GM21717 (cell line): ENCODE results near the gene PRIM2.
"Not testable (repeated sequence)": the region's sequence is repeated elsewhere in the genome, so short reads cannot be mapped to it uniquely, and the experiment has no call there.

ENCODE experiments used
- ATAC-seq: cut with Tn5 transposase; IDR thresholded peaks from one replicate; pipeline ENCODE4 v1.9.1; 2021; ENCODE audit warnings: mild to moderate bottlenecking, moderate library complexity; ENCODE audit not compliant: unreplicated experiment

PRIM2 gene, protein sequence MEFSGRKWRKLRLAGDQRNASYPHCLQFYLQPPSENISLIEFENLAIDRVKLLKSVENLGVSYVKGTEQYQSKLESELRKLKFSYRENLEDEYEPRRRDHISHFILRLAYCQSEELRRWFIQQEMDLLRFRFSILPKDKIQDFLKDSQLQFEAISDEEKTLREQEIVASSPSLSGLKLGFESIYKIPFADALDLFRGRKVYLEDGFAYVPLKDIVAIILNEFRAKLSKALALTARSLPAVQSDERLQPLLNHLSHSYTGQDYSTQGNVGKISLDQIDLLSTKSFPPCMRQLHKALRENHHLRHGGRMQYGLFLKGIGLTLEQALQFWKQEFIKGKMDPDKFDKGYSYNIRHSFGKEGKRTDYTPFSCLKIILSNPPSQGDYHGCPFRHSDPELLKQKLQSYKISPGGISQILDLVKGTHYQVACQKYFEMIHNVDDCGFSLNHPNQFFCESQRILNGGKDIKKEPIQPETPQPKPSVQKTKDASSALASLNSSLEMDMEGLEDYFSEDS

GRCh38 chr6:57317060-57317943, at the start of gene PRIM2:
Gene PRIM2 (plus strand): TSS chr6:57317630. CDS start chr6:57318446, 816 bp downstream.
- peak; percentile 92 for ATAC-seq

GRCh38 chr6:57268294-57268640, 49.2 kb upstream of the PRIM2 start:
- no peak for ATAC-seq

GRCh38 chr6:57274113-57274824, 43.2 kb upstream of the PRIM2 start:
- ATAC-seq: not testable (repeated sequence)

DNA sequence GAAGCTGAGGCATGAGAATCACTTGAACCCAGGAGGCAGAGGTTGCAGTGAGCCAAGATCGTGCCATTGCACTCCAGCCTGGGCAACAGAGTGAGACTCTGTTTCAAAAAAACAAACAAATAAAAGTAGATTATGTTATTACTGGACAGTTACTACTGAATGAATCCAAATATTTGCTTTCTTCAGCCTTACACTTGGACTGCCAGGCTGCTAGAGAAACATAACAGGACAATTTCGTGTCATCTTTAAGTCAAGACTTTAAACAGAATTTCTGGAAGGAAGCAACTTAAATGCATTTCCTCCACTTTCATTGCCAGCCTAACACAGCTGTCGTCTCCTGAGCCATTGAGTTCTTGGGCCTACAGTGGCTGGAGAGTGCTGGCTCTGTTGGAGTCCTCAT, 42.0 kb upstream of the PRIM2 start:
- no peak for ATAC-seq

DNA sequence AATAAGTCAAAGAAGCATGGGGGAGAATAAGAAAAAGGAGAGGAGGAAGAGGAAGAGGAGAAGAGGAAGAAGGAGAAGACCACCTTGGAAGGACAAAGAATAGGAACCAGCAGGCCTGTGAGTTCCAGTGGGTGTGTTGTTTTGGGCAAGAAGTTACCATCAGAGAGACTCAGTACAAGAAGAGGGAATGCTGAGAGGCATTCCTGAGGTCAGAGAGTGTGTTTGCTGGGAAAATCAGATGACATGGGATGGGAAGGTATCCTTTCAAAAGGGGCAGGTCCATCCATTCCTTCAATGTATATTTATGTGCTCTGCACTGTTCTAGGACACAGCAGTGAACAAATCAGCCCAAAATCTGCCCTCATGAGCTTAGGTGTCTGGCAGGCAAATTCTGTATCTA, 40.5 kb upstream of the PRIM2 start:
- ATAC-seq: no peak

DNA sequence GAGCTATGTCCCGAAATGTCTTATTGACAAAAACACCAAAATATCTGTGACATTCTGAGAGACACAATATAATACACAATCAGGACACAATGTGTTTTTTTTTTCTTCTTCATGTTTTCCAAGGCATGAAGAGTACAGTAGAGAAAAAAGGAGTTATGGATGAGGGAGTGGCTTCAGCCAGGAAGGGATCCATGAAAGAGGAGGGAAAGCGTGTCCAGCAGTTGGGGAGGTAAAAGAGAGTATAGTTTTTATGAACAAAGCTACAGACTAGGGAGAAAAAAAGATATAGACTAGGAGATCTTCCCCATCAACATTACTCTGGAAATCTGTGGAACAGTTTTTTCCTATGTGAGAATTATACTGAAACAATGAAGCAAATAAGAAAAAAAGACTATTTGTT, 38.9 kb upstream of the PRIM2 start:
- ATAC-seq: no peak

DNA sequence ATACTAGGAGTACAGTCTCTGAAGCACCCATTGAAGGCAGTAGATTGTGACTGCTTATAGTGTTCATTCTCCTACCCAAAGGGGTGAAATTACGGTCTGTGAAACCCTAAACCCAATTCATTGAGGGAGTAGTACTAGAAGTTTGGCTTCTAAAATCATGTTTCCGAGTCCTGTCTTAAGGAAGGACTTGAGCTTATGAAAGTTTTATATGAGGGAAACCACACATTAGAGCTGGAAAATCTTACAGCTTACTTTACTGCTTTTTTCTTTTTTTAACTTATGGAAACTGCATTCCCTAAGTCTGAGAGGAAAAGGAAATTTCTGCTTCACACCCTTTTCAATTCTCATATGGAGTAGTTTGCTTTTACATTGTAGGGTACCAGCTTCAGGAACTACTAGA, 38.4 kb upstream of the PRIM2 start:
- ATAC-seq: no peak

GRCh38 chr6:57283106-57283505, 34.3 kb upstream of the PRIM2 start:
- no peak for ATAC-seq

DNA sequence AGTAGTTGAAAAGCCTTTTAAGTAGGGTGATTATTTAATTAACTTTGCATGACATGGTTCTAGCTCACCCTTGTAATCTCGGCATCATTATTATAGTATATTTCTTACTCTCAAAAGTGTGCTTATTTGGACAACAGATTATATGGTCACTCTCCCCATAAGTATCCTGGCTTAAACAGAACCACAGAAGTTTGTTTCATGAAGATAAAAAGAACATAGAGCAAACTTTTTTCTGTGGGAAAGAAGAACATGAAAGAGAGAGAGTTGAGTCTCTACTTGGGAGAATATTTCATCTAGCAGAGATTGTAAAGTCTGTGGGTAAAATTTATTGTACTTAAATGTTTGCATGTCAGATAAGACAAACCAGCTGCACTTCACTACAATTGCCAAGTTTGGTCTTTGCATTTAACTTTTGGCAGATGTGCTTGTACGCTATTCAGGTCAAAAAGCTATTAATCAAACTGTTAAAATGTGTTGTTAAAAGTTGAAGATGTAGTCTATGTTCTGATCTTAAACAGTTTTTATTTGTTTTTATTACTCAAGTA, 33.4 kb upstream of the PRIM2 start:
- no peak for ATAC-seq

GRCh38 chr6:57288136-57288535, 29.3 kb upstream of the PRIM2 start:
- not testable (repeated sequence) for ATAC-seq

DNA sequence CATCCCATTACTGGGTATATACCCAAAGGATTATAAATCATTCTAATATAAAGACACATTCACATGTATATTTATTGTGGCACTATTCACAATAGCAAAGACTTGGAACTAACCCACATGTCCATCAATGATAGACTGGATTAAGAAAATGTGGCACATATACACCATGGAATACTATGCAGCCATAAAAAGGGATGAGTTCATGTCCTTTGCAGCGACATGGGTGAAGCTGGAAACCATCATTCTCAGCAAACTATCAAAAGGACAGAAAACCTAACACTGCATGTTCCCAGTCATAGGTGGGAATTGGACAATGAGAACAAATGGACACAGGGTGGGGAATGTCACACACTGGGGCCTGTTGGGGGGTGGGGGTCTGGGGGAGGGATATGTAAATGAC, 24.0 kb upstream of the PRIM2 start:
- not testable (repeated sequence) for ATAC-seq

- no peak for ATAC-seq
These were observed 22.5 kb upstream of the PRIM2 start for GRCh38 chr6:57294862-57295445.

- ATAC-seq: no peak
These were observed 19.9 kb upstream of the PRIM2 start for GRCh38 chr6:57297505-57297904.

GRCh38 chr6:57298741-57299140, 18.7 kb upstream of the PRIM2 start:
- ATAC-seq: no peak

DNA sequence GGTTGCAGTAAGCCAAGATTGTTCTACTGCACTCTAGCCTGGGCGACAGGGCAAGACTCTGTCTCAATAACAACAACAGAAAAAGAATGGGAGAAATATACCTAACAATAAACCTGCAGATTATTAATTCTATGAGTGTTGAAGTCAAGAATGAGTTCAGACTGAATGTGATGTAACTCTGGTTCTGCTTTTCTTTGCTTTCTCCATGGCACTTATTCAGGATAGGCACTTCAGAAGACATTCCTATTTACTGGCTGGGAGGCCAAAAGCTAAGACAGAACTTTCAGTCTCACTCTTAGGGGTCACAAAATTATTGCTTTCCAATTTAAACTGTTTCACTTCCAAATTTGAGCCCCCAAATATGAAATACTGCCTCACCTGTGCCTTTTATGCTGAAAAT, 15.7 kb upstream of the PRIM2 start:
- ATAC-seq: no peak

GRCh38 chr6:57302477-57302876, 15.0 kb upstream of the PRIM2 start:
- ATAC-seq: no peak

GRCh38 chr6:57303931-57304681, 13.3 kb upstream of the PRIM2 start:
- no peak for ATAC-seq

GRCh38 chr6:57305107-57305506, 12.3 kb upstream of the PRIM2 start:
- no peak for ATAC-seq

DNA sequence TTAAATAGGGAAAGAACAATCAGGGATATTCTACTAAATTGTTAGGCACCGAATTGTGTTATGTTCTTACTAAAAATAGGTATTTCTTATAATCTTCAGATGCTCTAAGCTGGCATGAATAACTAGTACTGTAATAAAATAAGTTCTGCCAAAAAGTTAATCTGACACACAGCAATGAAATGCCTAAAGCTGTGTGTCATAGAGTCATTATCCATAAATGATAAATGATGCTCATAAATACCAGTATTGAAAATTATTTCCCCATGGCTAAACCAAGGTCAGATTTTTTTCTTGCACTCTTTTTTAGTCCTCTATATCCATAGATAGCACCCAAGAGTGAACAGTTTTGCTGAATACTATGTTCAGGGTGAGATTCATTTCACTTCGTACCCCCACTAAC, 11.7 kb upstream of the PRIM2 start:
- no peak for ATAC-seq

- ATAC-seq: no peak
These were observed 11.2 kb upstream of the PRIM2 start for GRCh38 chr6:57306273-57306672.
